HG02623 (cell line): ENCODE data around the gene ADGRV1.
"Not testable (repeated sequence)": the region's sequence is repeated elsewhere in the genome, so short reads cannot be mapped to it uniquely, and the experiment has no call there.

Experiments used
- ATAC-seq: cut with Tn5 transposase; IDR thresholded peaks from one replicate; pipeline ENCODE4 v1.9.1; 2021; ENCODE audit warnings: moderate library complexity; ENCODE audit not compliant: unreplicated experiment

The ADGRV1 gene

DNA sequence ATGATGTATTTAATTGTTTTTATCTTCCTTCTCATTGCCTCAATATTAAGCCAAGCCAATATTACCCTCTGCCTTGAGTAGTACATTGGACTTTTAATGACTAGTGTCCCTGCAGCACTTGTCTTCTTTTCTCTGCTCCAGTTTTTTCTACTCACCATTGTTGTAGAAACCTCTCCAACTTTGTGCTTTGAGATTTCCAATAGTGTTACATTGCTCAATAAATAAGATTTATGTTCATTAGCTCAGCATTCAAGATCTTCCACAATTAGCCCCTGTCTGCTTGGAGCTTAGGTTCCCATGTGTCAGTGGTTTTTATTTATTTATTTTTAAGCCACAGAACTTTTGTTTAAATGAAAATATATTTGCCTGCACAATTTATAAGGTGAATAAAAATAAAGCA lies 145.3 kb downstream of the ADGRV1 start:
- no peak for ATAC-seq

GRCh38 chr5:90707698-90708097 lies 149.1 kb downstream of the ADGRV1 start:
- no peak for ATAC-seq

DNA sequence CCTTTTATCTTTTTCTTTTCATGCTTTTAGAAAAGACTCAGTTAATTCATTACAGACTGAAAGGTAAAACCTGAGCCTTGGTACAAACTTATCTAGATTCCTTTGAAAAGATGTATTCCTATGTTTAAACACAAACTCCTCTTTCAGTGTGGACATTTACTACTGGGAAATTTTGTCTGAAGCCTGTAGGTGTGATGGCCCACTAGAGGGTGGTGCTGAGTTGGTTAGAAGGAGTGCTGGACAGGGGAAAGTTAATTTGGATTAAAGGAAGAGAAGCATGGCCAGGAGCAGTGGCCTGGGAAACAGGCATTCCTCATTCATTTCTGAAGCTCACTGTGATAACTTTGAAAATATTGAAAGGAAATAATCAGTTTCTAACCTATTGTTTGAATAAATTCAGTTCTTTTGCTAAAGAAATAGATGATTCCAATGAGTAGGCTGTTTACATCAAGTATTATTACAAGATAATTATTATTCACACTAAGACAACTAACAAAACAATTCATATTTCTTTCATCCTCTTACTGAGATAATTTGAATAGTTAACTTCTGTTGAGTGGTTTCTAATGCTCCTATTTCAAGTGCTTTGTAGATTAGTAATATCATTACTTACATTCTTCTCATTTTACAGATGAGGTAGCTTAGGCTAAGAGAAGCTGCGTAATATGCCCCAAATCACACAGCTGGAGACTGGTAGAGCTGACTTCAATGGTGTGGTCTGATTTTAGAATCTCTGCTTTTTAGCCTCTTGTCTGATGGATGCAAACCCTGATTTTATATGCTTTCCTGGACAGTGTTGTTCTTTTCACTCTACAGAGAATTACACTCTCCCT lies 150.9 kb downstream of the ADGRV1 start:
- peak; percentile 62 for ATAC-seq

- ATAC-seq = no peak
Observed at GRCh38 chr5:90718387-90718786, 159.8 kb downstream of the ADGRV1 start.

GRCh38 chr5:90739567-90739966 lies 181.0 kb downstream of the ADGRV1 start:
- no peak for ATAC-seq

- ATAC-seq = no peak
Observed at GRCh38 chr5:90740244-90740799, 181.7 kb downstream of the ADGRV1 start.

GRCh38 chr5:90741022-90741564 lies 182.5 kb downstream of the ADGRV1 start:
- no peak for ATAC-seq

GRCh38 chr5:90746119-90746518 lies 187.5 kb downstream of the ADGRV1 start:
- ATAC-seq = no peak

- no peak for ATAC-seq
Observed at GRCh38 chr5:90747175-90747574, 188.6 kb downstream of the ADGRV1 start.

DNA sequence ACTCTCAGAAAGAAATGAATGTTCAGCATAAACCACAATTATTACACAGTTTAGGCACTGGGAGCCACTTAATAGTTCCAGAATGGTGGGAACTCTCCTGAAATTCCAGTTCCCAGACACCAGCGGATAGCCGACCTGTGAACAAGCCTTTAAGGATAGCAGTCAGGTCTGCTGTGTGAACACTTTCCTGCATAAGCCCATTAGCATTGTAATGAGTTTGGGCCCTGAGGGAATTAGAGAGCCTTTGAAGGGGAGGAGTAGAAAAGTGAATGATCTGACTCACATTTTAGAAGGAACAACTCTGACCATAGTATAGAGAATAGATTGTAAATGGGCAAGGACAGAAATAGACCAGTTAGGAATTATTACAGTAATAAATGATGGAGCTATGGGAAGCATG lies 189.1 kb downstream of the ADGRV1 start:
- no peak for ATAC-seq

- no peak for ATAC-seq
Observed at GRCh38 chr5:90759119-90759518, 200.5 kb downstream of the ADGRV1 start.

GRCh38 chr5:90767710-90768109 lies 209.1 kb downstream of the ADGRV1 start:
- no peak for ATAC-seq

DNA sequence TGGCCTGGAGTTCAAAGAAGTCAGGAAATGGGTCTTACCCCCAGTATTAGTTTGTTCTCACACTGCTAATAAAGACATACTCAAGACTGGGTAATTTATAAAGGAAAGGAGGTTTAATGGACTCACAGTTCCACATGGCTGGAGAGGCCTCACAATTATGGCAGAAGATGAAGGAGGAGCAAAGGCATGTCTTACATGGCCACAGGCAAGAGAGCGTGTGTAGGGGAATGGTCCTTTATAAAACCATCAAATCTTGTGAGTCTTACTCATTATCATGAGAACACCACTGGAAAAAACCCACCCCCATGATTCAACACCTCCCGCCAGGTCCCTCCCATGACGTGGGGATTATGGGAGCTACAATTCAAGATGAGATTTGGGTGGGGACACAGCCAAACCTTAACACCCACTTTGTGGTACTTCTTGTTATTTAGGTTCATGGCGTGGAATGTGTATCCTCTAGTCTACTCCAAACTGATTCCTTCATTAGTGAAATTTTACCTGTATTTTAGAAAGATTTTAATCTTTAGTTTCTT lies 211.5 kb downstream of the ADGRV1 start:
- ATAC-seq = not testable (repeated sequence)

DNA sequence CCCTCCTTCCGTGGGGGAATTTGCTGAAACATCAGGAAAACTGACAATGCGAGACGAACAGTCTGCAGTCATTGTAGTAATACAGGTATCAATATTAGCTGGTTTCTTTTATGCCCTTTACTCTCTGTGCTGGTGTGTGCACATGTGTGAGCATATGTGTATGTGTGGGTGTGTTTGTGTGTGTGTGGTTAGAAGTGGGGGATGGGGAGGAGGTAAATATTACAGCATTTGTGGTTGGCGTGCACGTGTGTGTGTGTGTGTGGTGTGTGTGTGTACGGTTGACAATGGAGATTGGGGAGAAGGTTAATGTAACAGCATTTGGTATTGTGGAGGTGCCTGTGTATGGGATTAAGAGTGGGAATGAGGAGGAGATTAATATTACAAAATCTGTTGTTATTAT lies 219.4 kb downstream of the ADGRV1 start:
- ATAC-seq = no peak

- peak; percentile 95 for ATAC-seq
Observed at GRCh38 chr5:90783460-90784333, 225.1 kb downstream of the ADGRV1 start.

GRCh38 chr5:90786756-90787155 lies 228.2 kb downstream of the ADGRV1 start:
- ATAC-seq = no peak

GRCh38 chr5:90792725-90793124 lies 234.1 kb downstream of the ADGRV1 start:
- no peak for ATAC-seq

- ATAC-seq = no peak
Observed at GRCh38 chr5:90793183-90793582, 234.6 kb downstream of the ADGRV1 start.

DNA sequence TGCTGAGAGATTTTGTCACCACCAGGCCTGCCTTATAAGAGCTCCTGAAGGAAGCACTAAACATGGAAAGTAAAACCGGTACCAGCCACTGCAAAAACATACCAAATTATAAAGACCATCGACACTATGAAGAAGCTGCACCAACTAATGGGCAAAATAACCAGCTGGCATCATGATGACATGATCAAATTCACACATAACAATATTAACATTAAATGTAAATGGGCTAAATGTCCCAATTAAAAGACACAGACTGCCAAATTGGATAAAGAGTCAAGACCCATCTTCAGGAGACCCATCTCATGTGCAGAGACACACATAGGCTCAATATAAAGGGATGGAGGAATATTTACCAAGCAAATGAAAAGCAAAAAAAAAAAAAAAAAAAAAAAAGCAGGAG lies 238.3 kb downstream of the ADGRV1 start:
- not testable (repeated sequence) for ATAC-seq

DNA sequence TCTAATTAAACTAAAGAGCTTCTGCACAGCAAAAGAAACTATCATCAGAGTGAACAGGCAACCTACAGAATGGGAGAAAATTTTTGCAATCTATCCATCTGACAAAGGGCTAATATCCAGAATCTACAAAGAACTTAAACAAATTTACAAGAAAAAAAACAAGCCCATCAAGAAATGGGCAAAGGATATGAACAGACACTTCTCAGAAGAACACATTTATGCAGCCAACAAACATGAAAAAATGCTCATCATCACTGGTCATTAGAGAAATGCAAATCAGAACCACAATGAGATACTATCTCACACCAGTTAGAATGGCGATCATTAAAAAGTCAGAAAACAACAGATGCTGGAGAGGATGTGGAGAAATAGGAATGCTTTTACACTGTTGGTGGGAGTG lies 241.5 kb downstream of the ADGRV1 start:
- not testable (repeated sequence) for ATAC-seq

- ATAC-seq = not testable (repeated sequence)
Observed at GRCh38 chr5:90800515-90800914, 241.9 kb downstream of the ADGRV1 start.
